Measurements from ENCODE around the gene L2HGDH.

L2HGDH gene

GRCh38 chr14:50229681-50230080, 82.3 kb downstream of the L2HGDH start:
- no peak for DNase-seq (ENCODE audit: low read depth)

GRCh38 chr14:50228313-50228712, 83.7 kb downstream of the L2HGDH start:
- no peak for DNase-seq (ENCODE audit: low read depth)

DNA sequence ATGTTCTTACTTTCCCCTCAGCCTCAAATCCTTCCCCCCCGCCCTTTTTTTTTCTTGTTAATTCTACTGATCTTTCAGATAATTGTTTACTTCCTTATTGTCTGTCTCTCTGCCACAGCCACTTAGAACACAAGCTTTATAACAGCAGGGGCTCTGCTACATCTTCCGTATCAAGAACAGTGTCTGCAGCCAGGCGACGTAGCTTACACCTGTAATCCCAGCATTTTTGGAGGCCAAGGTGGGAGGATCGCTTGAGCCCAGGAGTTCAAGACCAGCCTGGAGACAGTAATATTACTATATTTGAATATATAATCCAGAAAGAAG, 86.1 kb downstream of the L2HGDH start:
- DNase-seq (ENCODE audit: low read depth) = no peak

GRCh38 chr14:50225067-50225973, 86.7 kb downstream of the L2HGDH start:
- DNase-seq (ENCODE audit: low read depth) = peak; percentile 75

DNA sequence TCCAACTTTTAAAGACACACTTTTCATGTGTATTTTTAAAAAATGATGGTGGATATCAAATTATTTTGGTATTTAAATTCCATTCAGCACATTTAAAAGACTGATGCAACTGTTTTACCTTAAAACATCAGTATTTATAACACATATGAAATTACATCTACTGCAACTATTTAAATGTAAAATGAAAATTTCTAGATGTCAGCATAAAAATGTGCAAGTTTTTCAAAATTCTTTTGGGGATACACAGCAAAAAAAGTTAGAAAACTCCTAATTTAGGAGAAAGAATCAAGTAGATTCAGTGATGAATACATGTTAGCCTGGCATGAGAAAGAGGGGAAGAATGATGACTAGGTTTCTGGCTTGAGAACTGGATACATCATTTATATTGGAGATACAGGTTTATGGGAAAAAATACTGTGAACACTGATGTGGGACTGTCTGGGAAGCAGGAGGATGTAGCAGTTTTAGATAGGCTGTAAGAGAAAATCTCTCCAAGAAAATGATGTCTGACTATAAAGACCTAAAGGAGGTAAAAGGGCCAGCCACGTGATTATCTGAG, 89.9 kb downstream of the L2HGDH start:
- no peak for DNase-seq (ENCODE audit: low read depth)

DNA sequence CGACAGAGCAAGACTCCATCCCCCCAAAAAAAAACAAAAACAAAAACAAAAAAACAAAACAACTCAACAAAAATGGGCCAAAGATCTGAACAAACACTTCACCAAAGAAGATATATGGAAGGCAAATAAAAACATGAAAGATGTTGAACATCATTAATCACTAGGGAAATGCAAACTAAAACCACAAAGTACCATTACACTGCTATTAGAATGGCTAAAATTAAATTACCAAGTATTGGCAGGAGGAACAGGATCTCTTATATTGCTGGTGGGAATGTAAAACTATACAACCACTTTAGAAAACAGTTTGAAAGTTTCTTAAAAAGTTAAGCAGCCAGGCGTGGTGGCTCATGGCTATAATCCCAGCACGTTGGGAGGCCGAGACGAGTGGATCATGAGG, 93.5 kb downstream of the L2HGDH start:
- no peak for DNase-seq (ENCODE audit: low read depth)

DNA sequence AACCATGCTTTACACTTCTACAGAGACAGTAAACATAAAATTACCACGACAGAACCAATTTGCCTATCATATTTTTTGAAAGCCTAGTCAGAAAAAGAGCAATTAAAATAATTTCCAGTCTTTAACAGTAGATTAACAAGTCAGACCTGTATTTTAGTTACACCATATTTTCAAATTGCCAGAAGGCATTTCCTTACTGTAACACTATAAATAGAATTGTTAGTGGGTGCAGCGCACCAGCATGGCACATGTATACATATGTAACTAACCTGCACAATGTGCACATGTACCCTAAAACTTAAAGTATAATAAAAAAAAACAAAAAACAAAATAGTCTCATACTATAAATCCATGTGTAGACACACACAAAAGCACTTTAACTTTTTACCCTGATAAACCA, 96.6 kb downstream of the L2HGDH start:
- no peak for DNase-seq (ENCODE audit: low read depth)

GRCh38 chr14:50213795-50214194, 98.2 kb downstream of the L2HGDH start:
- DNase-seq (ENCODE audit: low read depth) = no peak

DNA sequence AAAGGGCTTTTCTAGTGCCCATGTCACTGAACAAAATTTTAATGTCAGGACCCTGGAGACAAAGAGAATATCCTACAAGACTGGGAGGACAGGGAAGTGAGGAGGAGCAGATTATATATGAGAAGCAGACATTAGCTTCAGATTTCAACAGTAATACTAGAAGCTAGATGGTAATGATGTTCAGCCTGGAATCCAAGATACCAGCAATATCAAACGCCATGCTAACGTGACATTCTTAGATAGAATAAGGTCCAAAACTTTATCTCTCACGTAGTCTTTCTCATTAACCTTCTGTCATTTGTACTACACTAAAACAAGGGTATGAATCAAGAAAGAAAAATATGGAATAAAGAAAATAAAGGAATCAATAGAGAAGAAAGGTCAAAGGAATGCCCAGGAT, 99.3 kb downstream of the L2HGDH start:
- no peak for DNase-seq (ENCODE audit: low read depth)

DNA sequence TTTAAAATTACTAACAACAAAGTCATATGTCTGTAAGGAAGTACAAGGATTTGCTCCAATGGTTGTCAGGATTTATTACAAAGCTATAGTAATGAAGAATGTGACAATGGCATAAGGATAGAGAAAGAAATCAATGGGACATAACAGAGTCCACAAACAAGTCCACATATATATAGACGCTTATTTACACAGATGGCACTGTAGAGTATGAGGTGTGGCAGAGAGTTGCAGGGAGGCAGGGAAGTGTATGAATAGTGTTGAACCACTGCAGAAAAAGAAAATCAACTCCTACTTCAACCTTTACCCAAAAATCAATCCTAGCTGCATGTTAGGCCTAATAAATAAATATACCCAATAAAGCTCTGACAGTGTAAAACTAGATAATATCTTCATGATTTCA, 102.0 kb downstream of the L2HGDH start:
- no peak for DNase-seq (ENCODE audit: low read depth)

DNA sequence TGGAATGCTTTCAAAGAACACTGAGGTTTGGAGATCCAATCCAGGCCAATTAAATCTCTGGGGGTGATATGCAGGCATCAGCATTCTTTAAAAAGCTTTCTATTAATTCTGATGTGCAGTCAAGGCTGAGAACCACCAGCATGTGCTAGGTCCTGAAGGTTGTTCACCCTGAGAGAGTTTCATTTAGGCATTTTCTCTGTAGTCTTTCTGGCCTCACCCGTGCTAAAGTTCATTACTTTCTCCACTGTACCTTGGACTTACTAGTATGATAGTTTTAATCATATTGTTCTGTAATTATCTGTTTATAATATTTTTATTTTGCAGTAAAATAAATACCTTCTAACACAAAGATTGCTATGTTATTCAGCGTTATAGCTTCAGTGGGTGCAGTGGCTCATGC, 113.5 kb downstream of the L2HGDH start:
- DNase-seq (ENCODE audit: low read depth) = no peak

GRCh38 chr14:50191499-50191898, 120.5 kb downstream of the L2HGDH start:
- DNase-seq (ENCODE audit: low read depth) = no peak

All from non-pigmented ciliary epithelial cell (primary cell).